Gastrocnemius medialis (tissue), 4 donors: ENCODE results near the gene FYB1. TPM values are rescaled to one million over a fixed set of nuclear protein-coding genes. Genes with fewer than 3 reads are reported as not detected.

Source experiments
- ATAC-seq, 2 donors: fragments of 150-250 bp; one replicate each; pipeline ENCODE4 v1.9.1; 2016
- DNase-seq, 2 donors: peaks; one replicate each; pipeline ENCODE4 v3.0.0-alpha.2; 2019
- H3K27ac ChIP-seq, 4 donors: fragments of 200-600 bp; sonication (generic); 1 replicate in 1 of 4; 2 replicates in 3 of 4; pipeline ENCODE4 v1.5.1; 2016 to 2018; ENCODE audit warnings: mild to moderate bottlenecking in 2 of 4, moderate library complexity in 1 of 4
- H3K27me3 ChIP-seq, 3 donors: fragments of 200-600 bp; sonication (generic) in 2 of 3; 1 replicate in 1 of 3; 2 replicates in 2 of 3; pipeline versions ENCODE4 v1.5.1 to v1.6.0; 2016 to 2019; ENCODE audit warnings: mild to moderate bottlenecking in 1 of 3, moderate library complexity in 1 of 3
- H3K36me3 ChIP-seq, 2 donors: fragments of 200-600 bp; sonication (generic) in 1 of 2; one replicate each; pipeline ENCODE4 v1.5.1; 2017 to 2018
- H3K4me1 ChIP-seq, 2 donors: fragments of 200-600 bp; sonication (generic) in 1 of 2; one replicate each; pipeline ENCODE4 v1.5.1; 2016 to 2017; ENCODE audit warnings: mild to moderate bottlenecking in 2 of 2
- H3K4me3 ChIP-seq, 4 donors: fragments of 200-600 bp; sonication (generic) in 3 of 4; 1 replicate in 1 of 4; 2 replicates in 3 of 4; pipeline ENCODE4 v1.5.1; 2016 to 2019; ENCODE audit warnings: mild to moderate bottlenecking in 2 of 4
- H3K9me3 ChIP-seq, 3 donors: fragments of 200-600 bp; sonication (generic) in 2 of 3; 1 replicate in 1 of 3; 2 replicates in 2 of 3; pipeline ENCODE4 v1.5.1; 2016 to 2019
- POLR2A ChIP-seq, 2 donors: fragments of 450-650 bp; IDR thresholded peaks; one replicate each; pipeline ENCODE4 v1.6.1; 2017; ENCODE audit warnings: antibody characterized with exemption in 2 of 2, mild to moderate bottlenecking in 2 of 2, moderate library complexity in 2 of 2
- in situ Hi-C, 4 donors: fragments of 200-750 bp; cut with MboI; loops; one replicate each; pipeline versions ENCODE4 v1.15.0 to v1.8.0; 2017; ENCODE audit warnings: low sequenced_read_pairs in 4 of 4
- intact Hi-C: fragments of 100-400 bp; cut with DNase I; formaldehyde crosslinking; loops from one replicate; pipeline ENCODE4 v1.15.1; 2023; ENCODE audit warnings: low total_unique reads
- total RNA-seq, 4 donors: library from RNA; depleted of rRNA; stranded (reverse); fragments of >200 nt; gene quantifications; one replicate each; pipeline versions ENCODE4 v1.1.0 to v1.2.3, GENCODE V29; 2016
- TF ChIP-seq, protein P1 (sequence below), 5 experiments: fragments of 450-650 bp in 3 of 5; fragments of 200-600 bp in 2 of 5; sonication (generic) in 2 of 5; IDR thresholded peaks in 4 of 5; conservative IDR thresholded peaks in 1 of 5; 1 replicate in 4 of 5; 2 replicates in 1 of 5; pipeline ENCODE4 v1.5.1; 2016 to 2019; ENCODE audit warnings: antibody characterized with exemption in 5 of 5, mild to moderate bottlenecking in 3 of 5, moderate library complexity in 3 of 5

FYB1 gene
- total RNA-seq, 4 donors from 2014 or later = 1.1 to 5.6 (median 2.6) TPM

DNA sequence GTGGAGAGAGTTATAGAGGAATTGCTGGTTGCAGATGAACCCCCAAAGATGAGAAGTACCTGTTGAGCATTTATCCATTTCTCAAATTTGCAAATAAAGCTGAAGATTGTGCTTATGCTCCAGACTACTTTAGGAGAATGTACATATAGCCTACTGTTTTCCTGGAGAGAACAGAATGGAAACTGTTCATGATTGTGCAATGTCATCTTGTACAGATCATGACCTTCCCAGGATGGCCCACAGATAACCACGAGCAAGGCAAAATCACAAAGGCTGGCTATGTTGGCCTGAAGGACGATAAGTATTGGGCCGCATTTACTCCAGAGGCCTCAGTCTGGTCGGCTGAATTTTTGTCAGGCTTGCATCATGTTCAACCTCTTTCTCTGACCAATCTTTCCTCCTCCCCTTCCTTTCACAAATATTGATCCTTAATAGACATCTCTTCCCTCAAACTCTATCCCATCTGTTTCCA lies 116.6 kb downstream of the FYB1 start:
- ATAC-seq = no peak
- intact Hi-C loops (no loop called here), in situ Hi-C loops (no loop called here)
- H3K4me1 ChIP-seq = no peaks in the 10 kb centered on the region
- no peak overlapping the region for H3K4me3 ChIP-seq
- H3K27ac ChIP-seq = no peak overlapping the region
- no peaks in the 10 kb centered on the region for H3K36me3 ChIP-seq
- no peaks in the 10 kb centered on the region for H3K9me3 ChIP-seq
- TF ChIP-seq POLR2A (IDR thresholded peaks at IDR 0.05) = no peak
- H3K27me3 ChIP-seq = no peaks in the 10 kb centered on the region
- no peak for DNase-seq

DNA sequence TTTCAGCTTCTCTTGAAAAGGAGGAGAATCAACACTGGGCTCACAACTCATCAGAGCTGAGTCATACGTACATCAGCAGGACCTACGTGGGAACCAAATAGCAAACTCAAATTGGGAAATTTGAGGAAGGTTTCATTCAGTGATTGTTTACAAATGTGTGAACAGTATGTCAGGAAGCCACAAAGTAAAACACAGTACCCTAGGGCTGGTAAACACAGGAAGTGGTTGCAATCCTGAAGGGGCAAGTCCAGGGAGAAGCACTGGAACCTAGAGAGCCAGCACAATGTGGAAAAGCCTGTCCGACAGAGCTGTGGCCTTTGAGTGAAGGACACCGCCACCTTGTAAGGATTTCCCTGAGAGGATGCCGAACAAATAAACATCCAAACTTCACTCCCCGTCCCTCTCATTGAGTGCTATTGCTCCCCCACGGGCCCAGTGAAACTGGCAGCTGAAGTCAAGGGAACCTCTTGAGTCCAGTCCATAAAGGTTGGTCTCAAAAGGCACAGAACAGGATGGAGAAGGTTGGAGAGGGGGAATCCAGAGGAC lies 118.4 kb downstream of the FYB1 start:
- Histone ChIP-seq H3K27ac (no peak overlapping the region), H3K4me3 (no peak overlapping the region), H3K9me3 (no peaks in the 10 kb centered on the region), H3K27me3 (no peaks in the 10 kb centered on the region), H3K4me1 (no peaks in the 10 kb centered on the region), H3K36me3 (no peaks in the 10 kb centered on the region)
- TF ChIP-seq, protein P1, sequence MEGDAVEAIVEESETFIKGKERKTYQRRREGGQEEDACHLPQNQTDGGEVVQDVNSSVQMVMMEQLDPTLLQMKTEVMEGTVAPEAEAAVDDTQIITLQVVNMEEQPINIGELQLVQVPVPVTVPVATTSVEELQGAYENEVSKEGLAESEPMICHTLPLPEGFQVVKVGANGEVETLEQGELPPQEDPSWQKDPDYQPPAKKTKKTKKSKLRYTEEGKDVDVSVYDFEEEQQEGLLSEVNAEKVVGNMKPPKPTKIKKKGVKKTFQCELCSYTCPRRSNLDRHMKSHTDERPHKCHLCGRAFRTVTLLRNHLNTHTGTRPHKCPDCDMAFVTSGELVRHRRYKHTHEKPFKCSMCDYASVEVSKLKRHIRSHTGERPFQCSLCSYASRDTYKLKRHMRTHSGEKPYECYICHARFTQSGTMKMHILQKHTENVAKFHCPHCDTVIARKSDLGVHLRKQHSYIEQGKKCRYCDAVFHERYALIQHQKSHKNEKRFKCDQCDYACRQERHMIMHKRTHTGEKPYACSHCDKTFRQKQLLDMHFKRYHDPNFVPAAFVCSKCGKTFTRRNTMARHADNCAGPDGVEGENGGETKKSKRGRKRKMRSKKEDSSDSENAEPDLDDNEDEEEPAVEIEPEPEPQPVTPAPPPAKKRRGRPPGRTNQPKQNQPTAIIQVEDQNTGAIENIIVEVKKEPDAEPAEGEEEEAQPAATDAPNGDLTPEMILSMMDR (IDR thresholded peaks at IDR 0.05 in 4 of 5, conservative IDR thresholded peaks at IDR 0.05 in 1 of 5) = no peak
- TF ChIP-seq POLR2A (IDR thresholded peaks at IDR 0.05) = no peak
- ATAC-seq = no peak
- no peak for DNase-seq
- intact Hi-C loops (no loop called here), in situ Hi-C loops (no loop called here)

DNA sequence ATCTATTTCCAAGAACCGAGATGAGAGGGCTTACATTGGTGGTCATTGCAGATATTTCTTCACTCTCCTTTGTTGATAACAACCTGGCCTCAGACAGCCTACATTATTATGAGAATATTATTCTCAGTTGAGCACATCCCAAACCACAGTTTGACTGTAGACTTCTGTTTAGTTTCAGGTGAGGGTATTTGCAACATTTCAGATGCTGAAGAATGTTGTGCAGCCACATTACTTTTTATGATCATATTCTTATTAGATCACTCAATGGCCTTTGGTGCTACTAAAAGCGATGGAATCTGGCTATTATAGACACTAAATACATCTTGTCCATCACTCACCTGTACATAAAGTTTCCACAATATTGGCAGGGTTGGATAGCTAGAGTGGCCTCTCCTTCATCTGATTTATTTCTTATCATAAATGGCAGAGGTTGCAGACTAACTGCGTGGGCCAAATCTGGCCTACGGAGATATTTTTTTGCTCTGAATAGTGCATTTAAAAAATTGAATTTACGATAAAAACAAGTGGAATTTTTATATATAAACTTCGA lies 119.0 kb downstream of the FYB1 start:
- no peak overlapping the region for H3K27ac ChIP-seq
- ATAC-seq (no peak), DNase-seq (no peak)
- no peaks in the 10 kb centered on the region for H3K27me3 ChIP-seq
- intact Hi-C loops (no loop called here), in situ Hi-C loops (no loop called here)
- H3K4me3 ChIP-seq = no peak overlapping the region
- H3K9me3 ChIP-seq = no peaks in the 10 kb centered on the region
- TF ChIP-seq, protein P1 (IDR thresholded peaks at IDR 0.05 in 4 of 5, conservative IDR thresholded peaks at IDR 0.05 in 1 of 5) = no peak
- no peak for TF ChIP-seq POLR2A (IDR thresholded peaks at IDR 0.05)
- no peaks in the 10 kb centered on the region for H3K4me1 ChIP-seq
- H3K36me3 ChIP-seq = no peaks in the 10 kb centered on the region

DNA sequence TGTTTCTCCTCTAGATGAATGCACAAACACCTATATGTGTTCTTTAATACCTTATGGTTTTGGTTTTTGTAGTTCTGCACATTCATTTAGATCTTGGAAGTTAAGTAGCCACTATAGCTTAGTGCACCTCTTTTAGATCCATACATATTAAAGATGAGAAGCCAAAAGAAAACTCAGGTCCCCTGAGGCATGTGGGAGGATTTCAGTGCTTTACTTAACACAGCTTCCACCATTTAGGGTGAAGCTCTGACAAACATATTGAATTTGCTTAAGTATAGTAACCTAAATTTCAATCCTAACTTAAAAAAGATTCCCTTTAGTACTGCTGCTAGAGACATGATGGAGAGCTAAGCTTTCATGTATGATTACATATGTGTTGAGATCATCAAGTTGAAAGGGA lies 119.5 kb downstream of the FYB1 start:
- Histone ChIP-seq H3K4me1 (no peaks in the 10 kb centered on the region), H3K36me3 (no peaks in the 10 kb centered on the region), H3K27me3 (no peaks in the 10 kb centered on the region), H3K4me3 (no peak overlapping the region), H3K9me3 (no peaks in the 10 kb centered on the region), H3K27ac (no peak overlapping the region)
- DNase-seq = no peak
- no peak for TF ChIP-seq POLR2A (IDR thresholded peaks at IDR 0.05)
- TF ChIP-seq, protein P1 (IDR thresholded peaks at IDR 0.05 in 4 of 5, conservative IDR thresholded peaks at IDR 0.05 in 1 of 5) = no peak
- intact Hi-C loops = no loop called here
- no peak for ATAC-seq
- in situ Hi-C loops = no loop called here

DNA sequence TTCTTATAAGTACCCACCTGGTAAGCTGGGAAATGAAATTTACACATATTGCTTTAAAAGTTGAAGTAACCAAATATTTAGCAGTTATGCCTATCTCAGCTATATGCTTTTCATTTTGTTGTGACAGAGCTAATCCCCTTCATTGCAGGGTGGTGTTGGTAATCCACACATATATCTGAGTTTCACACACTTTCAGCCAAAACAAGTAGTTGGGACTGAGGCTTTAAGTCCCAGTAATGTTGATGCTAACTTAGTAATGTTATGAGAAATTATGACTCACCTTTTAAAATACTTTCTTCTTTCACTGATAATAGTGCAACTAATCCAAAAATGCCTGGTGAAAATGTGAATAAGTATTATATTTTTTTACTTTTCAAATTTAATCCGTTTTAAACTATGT lies 126.0 kb downstream of the FYB1 start:
- intact Hi-C loops = no loop called here
- Histone ChIP-seq H3K27ac (no peak overlapping the region), H3K4me3 (no peak overlapping the region), H3K27me3 (peaks cover 0 to 5% (median 0%) of the 10 kb centered on the region in 3 donors), H3K9me3 (no peaks in the 10 kb centered on the region), H3K4me1 (no peaks in the 10 kb centered on the region), H3K36me3 (no peaks in the 10 kb centered on the region)
- in situ Hi-C loops = no loop called here
- DNase-seq (no peak), ATAC-seq (no peak)
- TF ChIP-seq POLR2A (IDR thresholded peaks at IDR 0.05) = no peak
- TF ChIP-seq, protein P1 (IDR thresholded peaks at IDR 0.05 in 4 of 5, conservative IDR thresholded peaks at IDR 0.05 in 1 of 5) = no peak
